ENCODE results near the gene KIAA2012. TPM values are rescaled to one million over a fixed set of nuclear protein-coding genes. Genes with fewer than 3 reads are reported as not detected.

Gene KIAA2012
- total and polyA plus RNA-seq, 2 donors (not counting 1 experiment from before 2014, with no cell fraction given), result not detected

- H3K27ac ChIP-seq (ENCODE audit: low read length in 2 of 2), result no peak overlapping the region
- peaks cover 5 to 9% of the 10 kb centered on the region in 2 donors for H3K4me1 ChIP-seq (ENCODE audit: control insufficient read depth in 2 of 2, insufficient read depth in 2 of 2, low read length in 2 of 2)
- WGBS (ENCODE audit: insufficient coverage), result no CpG with 5 or more reads among the region's 4 CpGs
- no peaks in the 10 kb centered on the region for H4K20me1 ChIP-seq (ENCODE audit: control insufficient read depth, insufficient read depth, low read length, poor library complexity, severe bottlenecking)
- H3K4me3 Mint-ChIP-seq, result no peak overlapping the region
- no peaks in the 10 kb centered on the region for H3K79me2 ChIP-seq (ENCODE audit: control insufficient read depth, insufficient read depth, low read length)
- H3K36me3 ChIP-seq (replicated peaks in 1 of 2; ENCODE audit: control extremely low read depth in 1 of 2, control insufficient read depth in 1 of 2, extremely low read depth in 1 of 2, insufficient read depth in 2 of 2, low read length in 1 of 2), result no peaks in the 10 kb centered on the region
- peaks cover 0 to 11% (median 0%) of the 10 kb centered on the region in 3 donors for H3K9me3 ChIP-seq (ENCODE audit: control extremely low read depth in 1 of 3, control insufficient read depth in 2 of 3, insufficient read depth in 1 of 3, low read length in 2 of 3)
- H3K27me3 Mint-ChIP-seq, result peaks cover 46% of the 10 kb centered on the region
- no peaks in the 10 kb centered on the region for H3K9me3 Mint-ChIP-seq (ENCODE audit: insufficient read depth)
- no peak overlapping the region for H3K27ac Mint-ChIP-seq
- CTCF ChIA-PET, result interaction anchor here (0.7 kb wide), 1 partner anchor 402 kb away, joined by 3 read pairs; no protein-coding TSS in a partner anchor
- H3K4me3 ChIP-seq (ENCODE audit: control extremely low read depth in 1 of 5, extremely low read depth in 1 of 5, insufficient read depth in 1 of 5, low read depth in 2 of 5, low read length in 4 of 5), result no peak overlapping the region
- H3K9ac ChIP-seq (ENCODE audit: low read length), result no peak overlapping the region
- intact Hi-C loops (cut with micrococcal nuclease), result no loop called here
- H3K4me1 Mint-ChIP-seq, result no peaks in the 10 kb centered on the region
- TF ChIP-seq, protein P1, sequence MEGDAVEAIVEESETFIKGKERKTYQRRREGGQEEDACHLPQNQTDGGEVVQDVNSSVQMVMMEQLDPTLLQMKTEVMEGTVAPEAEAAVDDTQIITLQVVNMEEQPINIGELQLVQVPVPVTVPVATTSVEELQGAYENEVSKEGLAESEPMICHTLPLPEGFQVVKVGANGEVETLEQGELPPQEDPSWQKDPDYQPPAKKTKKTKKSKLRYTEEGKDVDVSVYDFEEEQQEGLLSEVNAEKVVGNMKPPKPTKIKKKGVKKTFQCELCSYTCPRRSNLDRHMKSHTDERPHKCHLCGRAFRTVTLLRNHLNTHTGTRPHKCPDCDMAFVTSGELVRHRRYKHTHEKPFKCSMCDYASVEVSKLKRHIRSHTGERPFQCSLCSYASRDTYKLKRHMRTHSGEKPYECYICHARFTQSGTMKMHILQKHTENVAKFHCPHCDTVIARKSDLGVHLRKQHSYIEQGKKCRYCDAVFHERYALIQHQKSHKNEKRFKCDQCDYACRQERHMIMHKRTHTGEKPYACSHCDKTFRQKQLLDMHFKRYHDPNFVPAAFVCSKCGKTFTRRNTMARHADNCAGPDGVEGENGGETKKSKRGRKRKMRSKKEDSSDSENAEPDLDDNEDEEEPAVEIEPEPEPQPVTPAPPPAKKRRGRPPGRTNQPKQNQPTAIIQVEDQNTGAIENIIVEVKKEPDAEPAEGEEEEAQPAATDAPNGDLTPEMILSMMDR (IDR thresholded peaks at IDR 0.05), result no peak
- no peak for TF ChIP-seq EZH2 (IDR thresholded peaks at IDR 0.05; ENCODE audit: borderline replicate concordance, insufficient read depth, low read depth, low read length, poor library complexity, severe bottlenecking)
- ATAC-seq (ENCODE audit: low read depth), result no peak
- H2AFZ ChIP-seq (ENCODE audit: insufficient read depth, low read depth, low read length, poor library complexity, severe bottlenecking), result no peak overlapping the region
- no peak for DNase-seq
- H3K4me2 ChIP-seq (replicated peaks; ENCODE audit: low read depth, low read length, poor library complexity, severe bottlenecking), result no peak overlapping the region
- peaks cover 0 to 48% (median 37%) of the 10 kb centered on the region in 4 experiments for H3K27me3 ChIP-seq (replicated peaks in 1 of 4; ENCODE audit: control extremely low read depth in 1 of 4, control insufficient read depth in 3 of 4, insufficient read depth in 4 of 4, low read length in 3 of 4)
- POLR2A ChIA-PET, result no interaction called here
Observed at GRCh38 chr2:202040079-202040844, 32.8 kb upstream of the KIAA2012 start.

DNA sequence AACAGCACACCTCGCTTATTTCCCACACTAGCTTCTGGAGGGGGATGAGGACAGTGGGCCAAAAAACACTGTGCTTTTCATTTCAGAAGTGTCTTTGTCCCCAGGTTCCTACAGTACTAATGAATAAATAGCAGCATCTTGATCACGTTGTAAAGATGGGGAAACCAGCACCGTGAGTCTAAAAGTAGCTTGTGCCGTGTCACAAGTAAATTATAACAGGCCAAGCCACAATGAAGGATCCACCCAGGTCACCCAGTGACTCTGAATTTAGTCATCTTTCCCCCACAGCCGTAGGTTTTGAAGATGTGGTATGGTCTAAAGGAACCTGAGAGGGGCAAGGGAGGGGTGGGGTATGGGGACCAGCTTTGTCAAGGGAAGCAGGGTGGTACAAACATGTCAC, 30.6 kb upstream of the KIAA2012 start:
- WGBS (ENCODE audit: insufficient coverage), result 100% methylated on average over 3 of the region's 5 CpGs
- ATAC-seq (ENCODE audit: low read depth) (no peak), DNase-seq (no peak)
- Mint-ChIP-seq H3K27me3 (peaks cover 66% of the 10 kb centered on the region), H3K9me3 (ENCODE audit: insufficient read depth) (no peaks in the 10 kb centered on the region), H3K4me3 (no peak overlapping the region), H3K4me1 (no peaks in the 10 kb centered on the region), H3K27ac (no peak overlapping the region)
- no peak overlapping the region for H3K9ac ChIP-seq (ENCODE audit: low read length)
- no peak overlapping the region for H2AFZ ChIP-seq (ENCODE audit: insufficient read depth, low read depth, low read length, poor library complexity, severe bottlenecking)
- H3K79me2 ChIP-seq (ENCODE audit: control insufficient read depth, insufficient read depth, low read length), result no peaks in the 10 kb centered on the region
- TF ChIP-seq, protein P1 (IDR thresholded peaks at IDR 0.05), result no peak
- no peak for TF ChIP-seq EZH2 (IDR thresholded peaks at IDR 0.05; ENCODE audit: borderline replicate concordance, insufficient read depth, low read depth, low read length, poor library complexity, severe bottlenecking)
- no peak overlapping the region for H3K4me3 ChIP-seq (ENCODE audit: control extremely low read depth in 1 of 5, extremely low read depth in 1 of 5, insufficient read depth in 1 of 5, low read depth in 2 of 5, low read length in 4 of 5)
- H3K27me3 ChIP-seq (replicated peaks in 1 of 4; ENCODE audit: control extremely low read depth in 1 of 4, control insufficient read depth in 3 of 4, insufficient read depth in 4 of 4, low read length in 3 of 4), result peaks cover 0 to 30% (median 23%) of the 10 kb centered on the region in 4 experiments
- no peaks in the 10 kb centered on the region for H4K20me1 ChIP-seq (ENCODE audit: control insufficient read depth, insufficient read depth, low read length, poor library complexity, severe bottlenecking)
- POLR2A ChIA-PET, result no interaction called here
- no peak overlapping the region for H3K4me2 ChIP-seq (replicated peaks; ENCODE audit: low read depth, low read length, poor library complexity, severe bottlenecking)
- no peaks in the 10 kb centered on the region for H3K36me3 ChIP-seq (replicated peaks in 1 of 2; ENCODE audit: control extremely low read depth in 1 of 2, control insufficient read depth in 1 of 2, extremely low read depth in 1 of 2, insufficient read depth in 2 of 2, low read length in 1 of 2)
- intact Hi-C loops (cut with micrococcal nuclease), result no loop called here
- H3K9me3 ChIP-seq (ENCODE audit: control extremely low read depth in 1 of 3, control insufficient read depth in 2 of 3, insufficient read depth in 1 of 3, low read length in 2 of 3), result no peaks in the 10 kb centered on the region
- H3K27ac ChIP-seq (ENCODE audit: low read length in 2 of 2), result no peak overlapping the region
- CTCF ChIA-PET, result interaction anchor here (2.1 kb wide), 1 partner anchor 15 kb away, joined by 4 read pairs; no protein-coding TSS in a partner anchor
- peaks cover 0 to 3% of the 10 kb centered on the region in 2 donors for H3K4me1 ChIP-seq (ENCODE audit: control insufficient read depth in 2 of 2, insufficient read depth in 2 of 2, low read length in 2 of 2)

Data from B cell (primary cell).